HG03442 (cell line): ENCODE data around the gene NR2C2.

Experiments used
- ATAC-seq: cut with Tn5 transposase; IDR thresholded peaks from one replicate; pipeline ENCODE4 v1.9.1; 2021; ENCODE audit warnings: mild to moderate bottlenecking, moderate library complexity; ENCODE audit not compliant: unreplicated experiment

NR2C2 gene

DNA sequence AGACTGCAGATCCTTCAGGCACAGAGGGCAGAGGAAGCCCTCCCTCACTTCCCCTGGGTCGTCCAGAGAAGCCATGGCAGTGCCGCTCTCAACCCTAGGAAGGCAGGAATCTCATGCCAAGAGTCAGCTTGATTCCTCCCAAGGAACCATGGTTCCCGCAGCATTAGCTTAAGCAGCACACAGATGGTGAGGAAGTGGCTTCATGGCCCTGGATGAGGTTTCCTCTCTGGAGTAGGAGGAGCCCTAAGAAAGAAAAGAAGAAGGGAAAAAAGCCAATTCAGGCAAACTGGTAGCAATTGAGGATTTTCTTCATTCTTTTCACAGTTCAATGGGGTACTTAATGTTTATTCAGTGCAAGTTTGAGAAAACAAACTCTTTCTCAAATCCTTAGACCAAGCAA, 148.7 kb downstream of the NR2C2 start:
- ATAC-seq, result no peak

DNA sequence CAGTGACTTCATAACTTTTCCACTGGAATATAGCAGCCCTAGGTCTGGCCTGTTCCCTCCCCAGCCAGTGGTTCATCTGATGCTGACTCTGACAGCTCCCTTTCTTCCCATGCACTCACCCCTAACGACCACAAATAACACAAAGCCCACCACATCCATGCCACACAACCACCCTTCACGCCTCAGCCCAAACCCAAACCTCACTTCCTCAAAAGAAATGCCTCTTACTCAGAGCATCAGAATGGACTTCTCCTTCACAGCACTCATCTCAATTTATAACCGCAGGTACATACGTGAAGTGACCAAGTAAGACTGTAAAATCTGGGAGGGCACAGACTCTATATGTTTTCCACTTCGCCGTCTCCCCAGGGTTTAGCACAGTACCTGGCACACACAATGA, 150.5 kb downstream of the NR2C2 start:
- ATAC-seq, result no peak
